Lung (tissue), 12 donors: ENCODE measurements around the gene XPR1. TPM values are rescaled to one million over a fixed set of nuclear protein-coding genes. Genes with fewer than 3 reads are reported as not detected.

Experiments
- ATAC-seq: fragments of 200-7000 bp; cut with Tn5 transposase; one replicate; pipeline ENCODE4 v1.9.1; 2020; ENCODE audit warnings: moderate number of reproducible peaks; ENCODE audit not compliant: insufficient read depth, low FRiP score
- DNase-seq, 3 donors: peaks; one replicate each; pipeline ENCODE4 v3.0.0-alpha.2; 2013 to 2017
- H3K27ac ChIP-seq, 2 donors: one replicate each; pipeline ENCODE4 v1.5.1; 2013; ENCODE audit warnings: mild to moderate bottlenecking in 2 of 2, moderate library complexity in 2 of 2, control low read depth in 1 of 2, inconsistent platforms in 1 of 2, low read depth in 1 of 2, low read length in 1 of 2
- H3K27me3 ChIP-seq, 3 donors: one replicate each; pipeline ENCODE4 v1.5.1; 2013; ENCODE audit warnings: low read length in 2 of 3; ENCODE audit not compliant: control insufficient read depth in 3 of 3, insufficient read depth in 3 of 3
- H3K36me3 ChIP-seq, 4 donors: one replicate each; pipeline ENCODE4 v1.5.1; 2013; ENCODE audit warnings: low read length in 4 of 4, mild to moderate bottlenecking in 1 of 4, moderate library complexity in 1 of 4; ENCODE audit not compliant: control insufficient read depth in 4 of 4, insufficient read depth in 4 of 4
- H3K4me1 ChIP-seq, 5 donors: one replicate each; pipeline ENCODE4 v1.5.1; 2013; ENCODE audit warnings: low read length in 5 of 5, mild to moderate bottlenecking in 2 of 5, moderate library complexity in 1 of 5; ENCODE audit not compliant: control insufficient read depth in 5 of 5, insufficient read depth in 5 of 5
- H3K4me3 ChIP-seq: one replicate; pipeline ENCODE4 v1.5.1; 2013; ENCODE audit warnings: mild to moderate bottlenecking, control low read depth, moderate library complexity
- H3K9ac ChIP-seq, 2 donors: one replicate each; pipeline ENCODE4 v1.5.1; 2013; ENCODE audit warnings: low read length in 2 of 2, control low read depth in 1 of 2; ENCODE audit not compliant: insufficient read depth in 1 of 2
- H3K9me3 ChIP-seq, 4 donors: one replicate each; pipeline ENCODE4 v1.5.1; 2013; ENCODE audit warnings: low read length in 3 of 4, mild to moderate bottlenecking in 1 of 4, moderate library complexity in 1 of 4; ENCODE audit not compliant: control insufficient read depth in 4 of 4, insufficient read depth in 3 of 4
- WGBS, 2 donors: extraction: QIAGEN DNeasy Blood & Tissue Kit; methylation state at CpG; one replicate each; pipeline ENCODE4 v1.1.7; 2013; 5-methylcytosine and 5-hydroxymethylcytosine counted together
- polyA plus RNA-seq, 2 donors: library from polyadenylated mRNA; stranded (reverse); fragments of 200-250 nt; gene quantifications; one replicate each; pipeline ENCODE4 v1.2.1, GENCODE V29; 2013
- total RNA-seq, 2 donors: library from RNA; depleted of rRNA in 1 of 2; stranded (reverse); fragments of >200 nt in 1 of 2; gene quantifications; one replicate each; pipeline ENCODE4 v1.2.1, GENCODE V29; 2014 to 2021
- TF ChIP-seq, protein P1 (sequence below): IDR thresholded peaks from 2 replicates; pipeline ENCODE4 v1.5.1; 2012; ENCODE audit warnings: mild to moderate bottlenecking; ENCODE audit errors: control extremely low read depth, extremely low read depth
- donor health status: control.
- donor health status: control.
- donor health status: Bipolar disorder and iron deficiency.
- donor health status: healthy.
- donor health status: DM: yes; HTN: yes; CAD: no.

Gene XPR1
- total and polyA plus RNA-seq, 4 donors = 7.4 to 44.0 (median 21.9) TPM

DNA sequence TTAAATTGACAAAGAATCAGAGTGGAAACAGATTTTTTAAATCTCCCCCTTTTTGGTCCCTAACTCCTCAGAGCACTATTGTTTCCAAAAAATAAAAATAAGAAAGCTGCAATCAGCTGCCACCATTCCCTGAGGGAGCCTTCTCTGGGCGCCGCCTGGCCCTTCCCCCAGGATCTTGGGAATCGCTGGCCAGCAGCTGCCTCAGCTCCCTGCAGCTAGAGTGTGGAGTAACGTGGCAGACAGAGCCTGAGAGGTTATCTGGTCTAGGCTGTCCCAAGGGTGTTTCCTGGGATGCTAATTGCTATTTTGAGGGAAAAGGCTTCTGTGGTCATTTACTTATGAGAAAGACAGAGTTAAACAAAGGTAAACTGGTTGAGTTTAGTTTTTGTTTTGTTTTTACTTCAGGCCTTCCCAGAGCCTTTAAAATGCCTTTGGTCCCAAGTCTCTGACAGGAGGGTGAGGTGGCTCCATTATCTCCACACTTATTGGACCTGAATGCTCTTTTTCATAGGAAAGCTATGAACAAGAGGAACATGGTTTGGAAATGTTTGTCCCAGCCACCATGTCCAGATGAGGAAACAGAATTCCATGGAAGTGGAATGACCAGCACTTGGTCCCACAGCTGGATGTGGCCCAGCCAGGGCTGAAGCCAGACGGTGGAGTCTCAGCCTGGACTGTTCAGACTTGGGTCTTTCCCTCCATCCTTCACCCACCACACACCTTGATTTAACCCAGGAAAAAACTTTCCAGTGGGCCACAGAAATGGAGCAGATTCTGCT is 266.8 kb downstream of the XPR1 start:
- Histone ChIP-seq H3K4me1 (peaks cover 0 to 14% (median 2%) of the 10 kb centered on the region in 5 donors), H3K4me3 (no peak overlapping the region), H3K9me3 (peaks cover 0 to 2% (median 0%) of the 10 kb centered on the region in 4 donors), H3K27ac (no peak overlapping the region), H3K27me3 (no peaks in the 10 kb centered on the region), H3K36me3 (no peaks in the 10 kb centered on the region), H3K9ac (peak overlapping the region in 1 of 2 donors; percentile 56)
- WGBS, 2 donors = 66 to 87% methylated on average over 5 of the region's 5 CpGs
- TF ChIP-seq, protein P1, sequence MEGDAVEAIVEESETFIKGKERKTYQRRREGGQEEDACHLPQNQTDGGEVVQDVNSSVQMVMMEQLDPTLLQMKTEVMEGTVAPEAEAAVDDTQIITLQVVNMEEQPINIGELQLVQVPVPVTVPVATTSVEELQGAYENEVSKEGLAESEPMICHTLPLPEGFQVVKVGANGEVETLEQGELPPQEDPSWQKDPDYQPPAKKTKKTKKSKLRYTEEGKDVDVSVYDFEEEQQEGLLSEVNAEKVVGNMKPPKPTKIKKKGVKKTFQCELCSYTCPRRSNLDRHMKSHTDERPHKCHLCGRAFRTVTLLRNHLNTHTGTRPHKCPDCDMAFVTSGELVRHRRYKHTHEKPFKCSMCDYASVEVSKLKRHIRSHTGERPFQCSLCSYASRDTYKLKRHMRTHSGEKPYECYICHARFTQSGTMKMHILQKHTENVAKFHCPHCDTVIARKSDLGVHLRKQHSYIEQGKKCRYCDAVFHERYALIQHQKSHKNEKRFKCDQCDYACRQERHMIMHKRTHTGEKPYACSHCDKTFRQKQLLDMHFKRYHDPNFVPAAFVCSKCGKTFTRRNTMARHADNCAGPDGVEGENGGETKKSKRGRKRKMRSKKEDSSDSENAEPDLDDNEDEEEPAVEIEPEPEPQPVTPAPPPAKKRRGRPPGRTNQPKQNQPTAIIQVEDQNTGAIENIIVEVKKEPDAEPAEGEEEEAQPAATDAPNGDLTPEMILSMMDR = no peak
- DNase-seq (peak; percentile 54 to 74 (median 68)), ATAC-seq (no peak)

DNA sequence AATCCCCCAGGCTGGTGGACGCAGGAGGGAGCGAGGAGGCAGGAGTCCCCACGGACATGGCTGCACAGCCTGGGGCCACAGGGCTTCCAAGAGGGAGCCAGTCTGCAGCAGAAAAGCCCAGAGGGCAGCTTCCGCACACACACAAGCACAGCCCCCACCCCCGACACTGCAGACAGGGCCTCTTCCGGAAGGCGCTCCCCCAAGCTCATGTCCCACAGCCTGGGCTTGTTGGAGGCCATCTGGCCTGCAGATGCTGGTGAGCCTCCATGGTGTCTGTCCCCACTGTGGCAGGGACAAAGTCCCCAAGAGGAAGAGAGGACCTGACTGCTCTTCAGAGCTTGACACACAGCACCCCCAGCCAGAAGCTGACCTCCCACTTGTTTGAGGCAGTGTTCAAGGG is 267.4 kb downstream of the XPR1 start:
- DNase-seq (no peak), ATAC-seq (no peak)
- Histone ChIP-seq H3K36me3 (no peaks in the 10 kb centered on the region), H3K4me1 (peaks cover 0 to 14% (median 2%) of the 10 kb centered on the region in 5 donors), H3K9ac (no peak overlapping the region), H3K27ac (no peak overlapping the region), H3K27me3 (no peaks in the 10 kb centered on the region), H3K9me3 (peaks cover 0 to 2% (median 0%) of the 10 kb centered on the region in 4 donors), H3K4me3 (no peak overlapping the region)
- TF ChIP-seq, protein P1 = no peak
- WGBS, 2 donors = 91 to 93% methylated on average over 7 of the region's 7 CpGs

DNA sequence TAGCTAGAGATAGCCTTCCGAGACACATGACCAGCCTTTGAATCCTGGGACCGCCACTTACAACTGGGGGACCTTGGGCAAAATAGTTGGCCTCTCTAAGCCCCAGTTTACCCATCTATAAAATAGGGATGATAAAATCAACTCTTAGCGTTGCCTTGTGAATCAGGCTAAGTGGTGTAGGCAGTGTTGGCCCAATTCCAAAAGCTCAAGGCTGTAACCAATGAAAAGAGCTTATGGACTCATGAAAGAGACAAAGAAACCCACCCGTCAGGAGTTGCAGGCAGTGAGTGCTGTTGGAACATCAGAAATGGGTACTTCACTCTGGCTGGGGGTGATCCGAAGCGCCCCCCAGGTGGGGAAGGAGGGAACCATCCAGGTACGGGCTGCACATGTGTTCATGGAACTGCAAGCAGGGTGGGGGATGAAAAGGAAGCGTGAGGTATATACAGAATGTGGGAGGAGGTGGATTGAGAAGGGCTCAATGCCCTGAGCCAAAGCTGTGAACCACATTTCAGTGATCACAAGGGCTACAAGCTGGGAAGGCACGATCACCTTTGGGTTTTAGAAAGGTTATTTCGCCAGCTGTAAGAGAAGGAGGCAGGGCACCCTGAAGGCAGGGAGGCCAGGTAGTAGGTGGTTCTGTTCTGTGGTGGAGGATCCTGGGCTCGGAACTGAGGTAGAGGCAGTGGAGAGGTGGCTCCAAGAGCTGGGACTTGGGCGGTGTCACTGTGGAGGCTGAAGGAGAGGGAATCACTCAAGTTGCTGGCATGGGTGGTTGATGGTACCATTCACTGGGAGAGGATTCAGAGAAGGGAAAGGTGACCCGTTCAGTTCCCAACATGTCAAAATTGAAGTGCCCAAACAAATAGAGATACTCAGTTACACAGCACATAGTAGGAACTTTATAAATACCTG is 269.5 kb downstream of the XPR1 start:
- Histone ChIP-seq H3K27me3 (no peaks in the 10 kb centered on the region), H3K9me3 (no peaks in the 10 kb centered on the region), H3K36me3 (no peaks in the 10 kb centered on the region), H3K27ac (no peak overlapping the region), H3K4me1 (peaks cover 0 to 14% (median 2%) of the 10 kb centered on the region in 5 donors), H3K4me3 (no peak overlapping the region), H3K9ac (no peak overlapping the region)
- TF ChIP-seq, protein P1 = no peak
- WGBS, 2 donors = 84 to 85% methylated on average over 13 of the region's 13 CpGs
- ATAC-seq (no peak), DNase-seq (no peak)
